Stimulated activated CD8-positive, alpha-beta memory T cell treated with anti-CD3 and anti-CD28 coated beads, Interleukin-15, amount 100 ng/mL, for 48 hours (primary cell): ENCODE data around the gene DMBT1.

Experiments
- DNase-seq, 2 donors: peaks; one replicate each; pipeline ENCODE4 v3.0.0-alpha.2; 2020; ENCODE audit warnings: low read depth in 2 of 2

DMBT1 gene

DNA sequence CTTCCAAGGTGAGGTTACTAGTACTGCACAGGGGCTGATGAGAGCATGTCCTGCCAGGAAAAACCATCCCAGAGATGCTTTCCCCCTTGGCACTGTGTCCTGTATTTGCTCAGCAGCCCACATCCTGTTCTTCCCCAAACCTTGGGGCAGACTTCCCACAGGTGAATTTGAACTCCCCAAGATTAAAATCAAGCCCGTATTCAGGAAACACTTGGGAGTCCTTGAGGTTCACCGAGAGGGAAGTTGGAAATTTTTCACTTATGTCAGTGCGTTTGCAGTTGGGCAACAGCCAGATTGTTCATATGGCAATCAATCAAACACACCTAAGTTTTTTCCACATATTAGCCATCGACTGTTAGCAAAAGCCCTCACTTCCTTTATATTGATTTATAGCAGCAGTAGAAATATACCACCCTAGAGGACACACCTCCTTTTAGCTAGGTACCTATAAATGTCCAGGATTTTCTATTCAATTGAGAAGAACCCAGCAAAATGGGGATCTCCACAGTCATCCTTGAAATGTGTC lies at the start of gene DMBT1:
Gene DMBT1, plus strand, starts transcription at position 476 of the 526 bp plus-strand sequence. Its CDS starts 17 bp downstream, at position 493.
- no peak for DNase-seq

GRCh38 chr10:122513053-122513452 lies 47.5 kb upstream of the DMBT1 start:
- no peak for DNase-seq

DNA sequence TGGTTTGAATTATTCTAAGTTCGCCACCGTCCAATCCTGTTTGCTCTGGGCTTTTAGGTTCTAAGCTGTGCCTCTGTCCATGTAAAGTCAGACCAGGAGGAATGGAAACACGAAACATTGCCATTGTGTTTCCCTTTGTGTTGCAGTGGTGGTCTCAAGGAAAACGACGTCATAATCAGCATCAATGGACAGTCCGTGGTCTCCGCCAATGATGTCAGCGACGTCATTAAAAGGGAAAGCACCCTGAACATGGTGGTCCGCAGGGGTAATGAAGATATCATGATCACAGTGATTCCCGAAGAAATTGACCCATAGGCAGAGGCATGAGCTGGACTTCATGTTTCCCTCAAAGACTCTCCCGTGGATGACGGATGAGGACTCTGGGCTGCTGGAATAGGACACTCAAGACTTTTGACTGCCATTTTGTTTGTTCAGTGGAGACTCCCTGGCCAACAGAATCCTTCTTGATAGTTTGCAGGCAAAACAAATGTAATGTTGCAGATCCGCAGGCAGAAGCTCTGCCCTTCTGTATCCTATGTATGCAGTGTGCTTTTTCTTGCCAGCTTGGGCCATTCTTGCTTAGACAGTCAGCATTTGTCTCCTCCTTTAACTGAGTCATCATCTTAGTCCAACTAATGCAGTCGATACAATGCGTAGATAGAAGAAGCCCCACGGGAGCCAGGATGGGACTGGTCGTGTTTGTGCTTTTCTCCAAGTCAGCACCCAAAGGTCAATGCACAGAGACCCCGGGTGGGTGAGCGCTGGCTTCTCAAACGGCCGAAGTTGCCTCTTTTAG lies 46.3 kb upstream of the DMBT1 start:
- no peak for DNase-seq

DNA sequence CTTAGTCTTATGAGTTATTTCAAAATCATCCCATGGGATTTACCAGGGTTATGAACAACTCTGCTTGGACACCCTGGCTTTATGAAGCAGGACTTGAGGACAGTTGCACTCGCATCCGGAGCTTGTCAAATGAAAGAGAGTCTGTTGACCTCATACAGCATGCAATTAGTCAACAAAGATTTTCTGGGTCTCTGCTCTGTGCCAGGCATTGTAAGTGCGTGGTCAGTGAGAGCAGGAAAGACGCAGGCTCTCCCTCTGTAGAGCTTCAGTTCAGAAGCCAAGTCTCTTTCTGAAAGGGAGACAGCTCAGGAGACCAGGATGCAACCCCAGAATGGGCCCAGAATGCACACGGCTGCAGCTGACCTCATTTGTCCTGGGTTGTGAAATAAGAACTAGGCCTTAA lies 45.5 kb upstream of the DMBT1 start:
- DNase-seq, result no peak

- peak; percentile 57 to 65 for DNase-seq
Observed at GRCh38 chr10:122515588-122516231, 44.8 kb upstream of the DMBT1 start.

DNA sequence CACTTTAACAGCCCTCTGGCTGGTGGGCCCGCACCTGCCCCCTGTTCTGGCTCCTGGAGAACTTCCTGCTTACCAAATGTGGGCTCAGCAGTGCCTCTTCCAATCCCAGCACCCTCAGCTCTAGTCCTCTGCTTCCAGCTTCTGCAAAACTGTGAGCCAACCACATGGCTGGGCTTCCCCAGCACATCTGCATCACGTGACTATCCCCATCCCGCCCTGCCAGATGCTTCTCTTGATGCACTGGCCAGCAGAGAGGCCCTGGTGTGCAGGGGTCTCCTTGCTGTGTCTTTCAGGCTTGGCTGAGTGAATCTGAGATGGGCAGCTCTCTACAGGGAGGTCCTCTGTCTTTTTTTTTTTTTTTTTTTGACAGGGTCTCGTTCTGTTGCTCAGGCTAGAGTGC lies 43.8 kb upstream of the DMBT1 start:
- no peak for DNase-seq

DNA sequence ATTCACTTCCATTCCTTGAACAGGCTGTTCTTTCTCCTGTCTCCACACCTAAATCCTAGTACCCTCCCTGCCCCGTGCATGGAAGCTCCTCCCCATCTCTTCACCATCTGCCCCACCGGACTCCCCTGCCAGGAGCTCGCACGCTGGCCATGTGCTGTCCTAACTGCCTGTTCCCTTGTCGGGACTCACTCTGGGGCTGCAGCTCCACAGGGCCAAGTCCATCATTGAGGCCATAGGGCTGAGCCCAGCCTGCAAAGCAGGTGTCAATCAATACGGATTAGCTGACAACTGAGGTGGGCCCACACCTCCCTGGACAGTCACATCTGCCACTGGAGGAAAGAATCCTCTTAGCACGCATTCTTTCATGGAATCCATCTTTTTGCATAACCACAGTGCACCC lies 41.4 kb upstream of the DMBT1 start:
- DNase-seq, result no peak

DNA sequence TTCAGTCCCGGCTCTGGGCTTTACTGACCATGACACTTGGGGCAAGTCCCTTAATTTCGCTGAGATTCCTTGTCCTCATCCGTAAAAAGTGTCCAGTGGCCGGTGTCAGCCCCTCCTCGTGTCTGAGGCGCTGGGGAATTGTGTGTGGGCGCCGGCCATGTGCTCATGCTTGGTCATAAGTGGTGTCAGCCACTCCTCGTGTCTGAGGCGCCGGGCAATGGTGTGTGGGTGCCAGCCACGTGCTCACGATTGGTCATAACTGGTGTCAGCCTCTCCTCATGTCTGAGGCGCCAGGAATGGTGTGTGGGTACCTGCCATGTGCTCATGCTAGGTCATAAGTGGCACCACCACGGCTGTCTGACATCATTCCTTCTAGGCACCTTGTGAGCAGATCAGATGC lies 40.7 kb upstream of the DMBT1 start:
- no peak for DNase-seq

GRCh38 chr10:122521011-122521410 lies 39.5 kb upstream of the DMBT1 start:
- no peak for DNase-seq

DNA sequence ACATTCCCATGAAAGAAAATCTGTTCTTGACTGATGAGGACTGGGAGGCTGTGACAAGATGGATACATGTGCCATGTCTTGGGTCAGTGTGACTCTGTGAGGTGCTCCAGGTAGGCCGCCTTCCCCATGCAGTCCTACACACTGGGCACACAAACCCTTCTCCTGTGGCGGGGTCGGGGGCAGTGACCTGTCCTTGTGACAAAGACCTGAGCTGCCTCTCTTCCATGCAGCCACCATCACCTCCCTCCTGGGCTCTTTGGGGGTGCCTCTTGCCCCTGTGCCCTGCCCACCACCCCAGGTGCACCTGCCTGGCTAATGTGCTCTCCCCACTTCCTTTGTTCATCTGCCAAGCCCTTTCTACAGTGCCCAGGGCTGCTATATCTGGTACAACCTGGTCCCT lies 35.7 kb upstream of the DMBT1 start:
- DNase-seq, result no peak

DNA sequence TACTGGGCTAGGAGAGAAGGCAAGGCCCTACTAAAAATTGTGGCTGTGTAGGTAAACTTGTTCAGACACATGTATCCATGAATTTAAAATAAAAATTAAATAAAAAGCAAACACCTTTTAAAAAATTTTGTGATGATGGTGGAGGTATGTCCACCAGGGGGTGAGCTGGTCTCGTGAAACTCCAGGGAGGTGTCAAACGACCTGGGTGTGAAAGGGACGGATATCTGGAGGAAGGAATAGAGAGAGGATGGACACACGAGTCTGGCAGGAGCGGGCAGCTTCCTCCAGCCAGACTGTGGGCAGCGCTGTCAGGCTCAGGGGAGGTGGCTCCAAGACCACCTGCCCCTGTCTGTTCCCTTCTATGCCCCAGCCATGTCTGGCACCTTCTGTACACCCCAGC lies 34.8 kb upstream of the DMBT1 start:
- DNase-seq, result no peak

DNA sequence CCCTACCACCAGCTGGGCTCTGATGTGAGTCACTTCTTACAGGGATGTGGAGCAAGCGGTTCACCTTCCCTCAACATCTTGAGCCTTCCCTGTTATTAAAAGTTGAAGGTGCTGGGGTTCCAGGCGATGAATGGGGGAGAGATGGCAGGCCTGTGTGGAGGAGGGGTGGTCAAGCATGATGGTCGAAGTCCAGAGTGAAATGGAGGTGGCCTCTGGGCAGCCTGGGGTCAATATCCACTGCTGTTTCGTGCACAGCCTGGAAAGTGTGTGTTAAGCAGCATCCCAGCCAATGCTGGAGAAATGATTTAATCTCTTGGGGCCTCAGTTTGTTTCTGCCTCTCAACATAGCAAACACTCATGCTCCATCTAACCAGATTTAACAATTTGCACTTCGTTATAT lies 33.7 kb upstream of the DMBT1 start:
- DNase-seq, result no peak

DNA sequence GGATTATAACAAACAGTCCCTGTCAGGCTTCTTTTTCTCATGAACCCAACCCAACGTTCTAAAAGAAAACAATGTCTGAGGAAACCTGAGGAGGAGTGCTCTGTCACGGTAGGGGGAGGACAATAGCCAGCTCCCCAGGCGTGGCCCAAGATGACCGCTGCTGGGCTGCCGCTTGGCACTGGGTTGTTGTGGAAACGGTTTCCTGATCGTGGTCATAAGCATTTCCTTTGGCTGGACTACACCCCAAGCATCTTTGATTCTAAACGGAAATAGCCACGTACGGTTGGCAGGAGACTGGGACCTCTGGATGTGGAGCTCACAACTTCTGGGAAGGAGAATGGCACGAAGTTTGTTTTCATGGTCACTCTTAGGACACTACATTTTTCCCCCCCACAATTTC lies 30.4 kb upstream of the DMBT1 start:
- DNase-seq, result no peak

DNA sequence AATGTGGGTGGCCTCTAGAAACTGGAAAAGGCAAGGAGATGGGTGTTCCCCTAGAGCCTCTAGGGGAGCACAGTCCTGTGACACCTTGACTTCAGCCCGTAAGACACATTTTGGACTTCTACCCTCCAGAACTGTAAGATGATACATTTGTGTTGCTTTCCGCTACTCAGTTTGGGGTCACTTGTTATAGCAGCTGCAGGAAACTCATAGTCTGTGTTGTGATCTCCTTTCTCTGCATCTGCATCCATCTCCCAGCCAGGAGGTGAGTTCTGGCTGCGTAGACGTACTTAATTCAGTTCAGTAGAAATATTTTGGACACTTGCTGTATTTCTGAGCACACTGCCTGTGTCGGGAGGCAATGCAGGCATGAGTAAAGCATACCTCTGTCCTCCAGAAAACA lies 29.3 kb upstream of the DMBT1 start:
- no peak for DNase-seq

- no peak for DNase-seq
Observed at GRCh38 chr10:122531939-122532338, 28.6 kb upstream of the DMBT1 start.

DNA sequence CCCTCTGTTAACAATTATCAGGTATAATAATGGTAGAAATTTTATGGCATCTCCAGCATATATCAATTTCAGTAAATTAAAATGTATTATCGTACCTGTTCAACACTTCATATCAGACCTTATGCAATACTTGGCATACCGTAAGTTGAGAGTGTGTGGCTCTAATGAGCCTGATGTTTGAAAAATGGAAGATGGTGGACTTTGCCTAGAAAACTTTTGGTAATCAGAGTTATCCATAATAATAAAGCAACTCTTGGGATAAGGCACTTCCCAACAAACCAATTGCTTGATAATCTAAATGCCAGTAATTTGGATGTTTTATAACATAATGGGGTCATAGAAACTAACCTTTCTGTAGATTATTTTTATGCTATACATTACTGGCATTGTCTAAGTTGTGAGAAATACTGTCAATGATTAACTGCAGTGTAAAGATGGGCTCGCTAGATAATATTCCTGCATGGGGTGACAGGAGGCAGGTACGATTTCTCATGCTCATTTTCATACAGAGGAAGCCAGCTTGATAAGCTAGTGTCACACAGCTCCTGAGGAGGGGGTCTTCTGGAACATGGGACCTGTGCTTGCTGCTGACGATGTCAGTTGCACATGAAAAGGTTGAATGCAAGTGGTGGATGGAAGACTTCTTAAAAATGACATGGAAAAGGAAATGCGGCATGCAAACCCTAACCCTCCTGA lies 27.8 kb upstream of the DMBT1 start:
- DNase-seq, result no peak

GRCh38 chr10:122537545-122537944 lies 23.0 kb upstream of the DMBT1 start:
- no peak for DNase-seq

DNA sequence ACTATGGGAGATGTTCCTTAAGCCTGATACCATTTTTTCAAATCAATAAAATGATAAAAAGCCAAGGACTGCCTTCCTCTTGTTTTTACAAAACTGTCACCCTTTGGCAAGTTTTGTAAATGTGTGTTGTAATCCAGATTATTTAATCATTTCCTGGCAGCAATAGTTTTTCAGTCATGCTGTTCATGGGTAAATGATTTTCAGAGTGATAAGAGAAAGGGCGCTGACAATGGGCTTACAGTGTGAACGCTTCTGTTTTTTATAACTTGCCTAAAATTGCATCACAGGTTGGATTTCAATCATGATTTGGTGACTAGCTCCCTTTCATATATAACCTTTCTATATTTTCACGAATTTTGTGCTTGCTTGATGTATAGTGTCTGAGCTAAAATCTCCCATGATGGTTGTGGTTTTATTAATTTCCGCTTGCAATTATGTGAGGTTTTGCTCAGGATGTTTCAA lies 19.0 kb upstream of the DMBT1 start:
- DNase-seq, result no peak

DNA sequence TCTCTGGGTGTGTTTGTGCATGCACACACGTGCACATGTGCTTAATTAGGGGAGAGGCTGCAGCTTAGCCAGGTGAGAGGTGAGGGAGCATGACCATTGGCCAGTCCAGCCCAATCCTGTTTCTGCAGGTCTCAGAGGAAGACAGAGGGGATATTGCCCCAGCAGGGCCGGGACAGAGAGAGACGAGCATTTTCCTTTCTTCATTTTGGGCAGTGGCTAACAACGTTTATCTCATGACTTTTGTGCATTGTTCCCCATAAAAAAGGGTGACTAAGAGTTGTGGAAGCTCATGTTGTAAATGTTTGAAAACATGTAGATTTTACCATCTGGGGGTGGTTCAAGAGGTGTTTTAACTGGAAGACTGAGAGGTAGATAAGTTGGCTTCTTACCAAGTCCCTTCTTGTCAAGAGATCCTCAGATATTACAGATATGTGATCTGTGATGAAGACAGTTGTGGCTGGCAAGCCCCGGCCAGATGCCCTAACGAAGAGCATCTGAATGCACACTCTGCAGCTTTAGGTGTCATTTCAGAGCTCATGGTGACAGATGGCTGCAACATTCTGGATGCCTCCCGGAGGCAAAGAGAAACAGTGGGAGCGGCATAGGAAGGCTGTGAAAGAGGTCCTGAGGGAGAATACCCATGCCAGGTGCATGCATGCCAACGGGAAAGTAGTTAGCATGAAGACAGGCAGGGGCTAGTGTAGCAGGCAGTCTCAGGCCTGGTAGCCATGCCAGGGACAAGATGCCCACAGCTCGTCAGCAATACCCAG lies 16.7 kb upstream of the DMBT1 start:
- DNase-seq, result no peak

DNA sequence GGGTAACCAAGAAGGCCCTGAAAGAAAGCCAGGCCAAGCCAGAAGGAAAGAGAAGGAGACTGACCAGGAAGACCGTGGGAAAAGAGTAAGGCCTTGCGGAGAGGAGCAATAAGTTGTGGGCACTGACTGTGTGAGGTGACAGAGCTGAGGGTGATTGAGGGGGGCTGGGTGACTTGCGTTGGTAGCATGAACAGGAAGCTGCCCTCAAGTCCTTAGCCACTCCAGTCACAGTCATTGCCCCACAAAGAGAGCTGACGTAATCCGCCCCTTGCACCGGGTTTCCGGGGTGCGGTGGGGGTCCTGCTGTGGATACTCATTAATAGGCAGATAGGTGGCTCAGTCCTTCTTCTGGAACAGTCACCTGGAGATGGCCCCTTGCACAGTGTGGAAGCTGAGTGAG lies 16.1 kb upstream of the DMBT1 start:
- no peak for DNase-seq

GRCh38 chr10:122546242-122546641 lies 14.3 kb upstream of the DMBT1 start:
- no peak for DNase-seq
